BE2C (cell line): ENCODE measurements around the gene KIRREL3.

Experiments used
- DNase-seq: peaks from one replicate; pipeline ENCODE4 v3.0.0-alpha.2; 2020
- H3K27me3 ChIP-seq: fragments of 250-450 bp; sonication (Bioruptor Pico); 2 replicates; pipeline ENCODE4 v1.5.1; 2020; ENCODE audit warnings: mild to moderate bottlenecking
- H3K36me3 ChIP-seq: fragments of 250-450 bp; sonication (Bioruptor Pico); 2 replicates; pipeline ENCODE4 v1.5.1; 2020; ENCODE audit warnings: mild to moderate bottlenecking
- H3K4me1 ChIP-seq: fragments of 250-450 bp; sonication (Bioruptor Pico); 2 replicates; pipeline ENCODE4 v1.5.1; 2020
- H3K4me3 ChIP-seq: 2 replicates; pipeline ENCODE4 v1.5.1; 2011; ENCODE audit warnings: low read depth, low read length
- H3K9me3 ChIP-seq: fragments of 250-450 bp; sonication (Bioruptor Pico); 2 replicates; pipeline ENCODE4 v1.5.1; 2020
- CTCF ChIP-seq: IDR thresholded peaks from 2 replicates; pipeline ENCODE4 v1.5.1; 2012; ENCODE audit warnings: mild to moderate bottlenecking, low read depth, low read length

The KIRREL3 gene

GRCh38 chr11:126456089-126456488 lies 544.5 kb downstream of the KIRREL3 start:
- no peak for TF ChIP-seq CTCF
- H3K4me3 ChIP-seq: no peak overlapping the region

GRCh38 chr11:126452241-126453101 lies 548.1 kb downstream of the KIRREL3 start:
- no peaks in the 10 kb centered on the region for H3K4me1 ChIP-seq
- H3K27me3 ChIP-seq: no peaks in the 10 kb centered on the region
- H3K36me3 ChIP-seq: no peaks in the 10 kb centered on the region
- H3K9me3 ChIP-seq: no peaks in the 10 kb centered on the region
- no peak overlapping the region for H3K4me3 ChIP-seq
- peak; percentile 54 for DNase-seq
- TF ChIP-seq CTCF: no peak

More at GRCh38 chr11:126456089-126456488, 544.5 kb downstream of the KIRREL3 start:
- Histone ChIP-seq H3K9me3 (no peaks in the 10 kb centered on the region), H3K4me1 (no peaks in the 10 kb centered on the region), H3K27me3 (no peaks in the 10 kb centered on the region), H3K36me3 (no peaks in the 10 kb centered on the region)
- no peak for DNase-seq

GRCh38 chr11:126451211-126451802 lies 549.3 kb downstream of the KIRREL3 start:
- no peak for TF ChIP-seq CTCF
- Histone ChIP-seq H3K9me3 (no peaks in the 10 kb centered on the region), H3K4me1 (no peaks in the 10 kb centered on the region), H3K4me3 (no peak overlapping the region), H3K36me3 (no peaks in the 10 kb centered on the region), H3K27me3 (no peaks in the 10 kb centered on the region)
- no peak for DNase-seq

- Histone ChIP-seq H3K9me3 (no peaks in the 10 kb centered on the region), H3K36me3 (no peaks in the 10 kb centered on the region), H3K4me3 (no peak overlapping the region), H3K27me3 (no peaks in the 10 kb centered on the region), H3K4me1 (no peaks in the 10 kb centered on the region)
- DNase-seq: no peak
- TF ChIP-seq CTCF: no peak
These were observed 549.8 kb downstream of the KIRREL3 start for GRCh38 chr11:126450806-126451205.

GRCh38 chr11:126450198-126450597 lies 550.4 kb downstream of the KIRREL3 start:
- no peak for DNase-seq
- H3K9me3 ChIP-seq: no peaks in the 10 kb centered on the region
- no peak overlapping the region for H3K4me3 ChIP-seq
- H3K36me3 ChIP-seq: no peaks in the 10 kb centered on the region
- no peaks in the 10 kb centered on the region for H3K4me1 ChIP-seq
- H3K27me3 ChIP-seq: no peaks in the 10 kb centered on the region
- no peak for TF ChIP-seq CTCF

GRCh38 chr11:126446581-126446980 lies 554.0 kb downstream of the KIRREL3 start:
- H3K9me3 ChIP-seq: no peaks in the 10 kb centered on the region
- H3K27me3 ChIP-seq: no peaks in the 10 kb centered on the region
- H3K36me3 ChIP-seq: no peaks in the 10 kb centered on the region
- no peak for DNase-seq
- H3K4me1 ChIP-seq: no peaks in the 10 kb centered on the region
- no peak overlapping the region for H3K4me3 ChIP-seq
- no peak for TF ChIP-seq CTCF
